GM21390 (cell line): ENCODE measurements around the gene OR51L1.

Source experiments
- ATAC-seq: cut with Tn5 transposase; IDR thresholded peaks from one replicate; pipeline ENCODE4 v1.9.1; 2021; ENCODE audit not compliant: unreplicated experiment

The OR51L1 gene

DNA sequence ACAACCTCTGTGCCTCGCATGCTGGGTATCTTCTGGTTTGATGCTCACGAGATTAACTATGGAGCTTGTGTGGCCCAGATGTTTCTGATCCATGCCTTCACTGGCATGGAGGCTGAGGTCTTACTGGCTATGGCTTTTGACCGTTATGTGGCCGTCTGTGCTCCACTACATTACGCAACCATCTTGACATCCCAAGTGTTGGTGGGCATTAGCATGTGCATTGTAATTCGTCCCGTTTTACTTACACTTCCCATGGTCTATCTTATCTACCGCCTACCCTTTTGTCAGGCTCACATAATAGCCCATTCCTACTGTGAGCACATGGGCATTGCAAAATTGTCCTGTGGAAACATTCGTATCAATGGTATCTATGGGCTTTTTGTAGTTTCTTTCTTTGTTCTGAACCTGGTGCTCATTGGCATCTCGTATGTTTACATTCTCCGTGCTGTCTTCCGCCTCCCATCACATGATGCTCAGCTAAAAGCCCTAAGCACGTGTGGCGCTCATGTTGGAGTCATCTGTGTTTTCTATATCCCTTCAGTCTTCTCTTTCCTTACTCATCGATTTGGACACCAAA lies 52.2 kb downstream of the OR51L1 start:
- ATAC-seq = no peak
